CD4-positive, alpha-beta T cell treated with Interleukin-17A for 4 hours (primary cell): ENCODE results near the gene FRS3.
"Not testable (repeated sequence)": the region's sequence is repeated elsewhere in the genome, so short reads cannot be mapped to it uniquely, and the experiment has no call there.

Source experiments
- DNase-seq: peaks from one replicate; pipeline ENCODE4 v3.0.0-alpha.2; 2020; ENCODE audit warnings: mixed read lengths

FRS3 gene

DNA sequence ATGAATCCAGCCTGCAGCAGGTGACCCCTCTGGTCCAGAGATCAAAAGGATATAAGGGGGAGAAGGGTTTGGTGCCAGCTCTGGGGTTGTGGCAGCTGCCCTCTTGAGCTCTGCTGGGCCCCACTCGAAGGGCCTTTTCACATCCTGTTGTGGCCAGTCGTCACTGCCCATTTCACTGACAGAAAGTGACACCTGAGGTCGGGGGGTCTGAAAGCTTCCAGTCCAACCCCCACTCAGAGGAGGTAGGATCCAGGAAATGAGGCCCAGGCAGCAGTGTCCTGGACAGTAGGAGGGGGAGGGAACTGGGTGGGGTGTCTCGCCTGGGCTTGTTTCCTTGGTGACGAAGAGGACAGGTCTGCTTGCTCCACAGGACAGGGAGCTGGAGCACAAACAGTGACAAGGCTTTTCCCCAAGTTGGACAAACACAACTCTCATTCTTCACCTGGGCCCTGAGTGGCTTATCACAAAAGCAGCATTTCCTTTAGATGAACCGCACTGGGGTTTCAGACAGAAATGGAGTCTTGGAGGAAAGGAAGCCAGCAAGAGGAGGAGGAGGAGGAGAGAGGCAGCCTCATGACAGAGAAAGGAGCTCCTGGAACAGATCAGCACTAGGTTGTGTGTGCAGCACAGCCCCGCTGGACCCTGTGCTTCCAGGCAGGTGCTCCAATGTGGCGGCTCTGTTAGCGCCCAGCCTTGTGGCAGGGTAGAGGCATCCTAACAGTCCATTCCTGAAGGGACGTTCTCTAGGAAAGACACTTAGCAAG lies 11.0 kb downstream of the FRS3 start:
- DNase-seq, result no peak

DNA sequence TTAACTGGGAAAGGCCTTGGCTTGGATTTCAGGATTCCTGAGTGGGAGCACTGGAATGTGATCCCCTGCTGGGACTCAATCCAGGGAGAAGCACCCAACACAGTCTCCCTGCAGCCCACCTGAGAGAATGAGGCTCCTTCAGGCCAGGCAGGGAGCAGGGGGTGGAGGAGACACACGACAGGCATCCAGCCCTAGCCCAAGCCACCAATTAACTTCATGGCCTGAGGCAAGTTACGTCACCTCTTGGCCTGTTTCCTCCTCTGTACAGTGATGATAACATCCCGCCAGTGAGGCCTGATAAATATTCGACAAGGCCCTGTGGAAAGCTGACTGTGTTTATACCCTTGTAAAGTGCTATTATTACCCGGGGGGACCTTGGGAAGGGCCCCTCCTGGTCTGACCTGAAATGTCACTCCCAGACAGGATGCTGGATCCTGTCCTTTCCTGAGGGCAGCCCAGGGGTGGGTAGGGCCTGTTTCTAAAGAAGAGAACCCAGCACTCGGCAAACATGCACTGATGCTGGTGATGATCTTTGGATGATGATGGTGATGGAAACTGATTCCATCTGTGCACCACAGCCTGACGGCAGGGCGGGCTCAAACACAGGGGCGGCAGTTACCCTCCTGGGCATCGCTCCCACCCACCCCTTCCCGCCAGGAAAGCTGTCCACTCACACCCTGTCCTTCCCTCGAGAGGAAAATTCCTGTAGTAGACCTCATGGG lies 12.4 kb downstream of the FRS3 start:
- DNase-seq, result no peak

DNA sequence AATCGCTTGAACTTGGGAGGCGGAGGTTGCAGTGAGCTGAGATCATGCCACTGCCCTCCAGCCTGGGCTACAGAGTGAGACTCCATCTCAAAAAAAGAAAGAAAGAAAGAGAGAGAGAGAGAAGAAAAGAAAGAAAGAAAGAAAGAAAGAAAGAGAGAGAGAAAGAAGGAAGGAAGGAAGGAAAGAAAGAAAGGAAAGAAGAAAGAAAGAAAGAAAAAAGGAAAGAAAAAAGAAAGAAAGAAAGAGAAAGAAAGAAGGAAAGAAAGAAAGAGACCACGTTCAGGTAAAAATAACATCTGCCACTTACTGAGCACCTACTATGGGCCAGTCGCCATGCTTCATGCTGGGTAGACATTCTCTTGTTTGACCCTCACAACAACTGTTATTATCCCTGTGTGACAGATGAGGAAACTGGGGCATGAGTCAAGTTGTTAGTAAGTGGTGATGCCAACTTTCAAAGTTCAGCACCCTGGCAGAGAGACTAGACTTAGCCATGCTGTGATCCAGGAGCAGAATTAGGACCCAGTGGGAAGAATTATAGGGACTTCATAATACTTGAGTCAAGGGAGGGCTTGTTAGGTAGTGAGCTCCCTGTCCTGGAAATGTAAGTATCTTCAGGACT lies 13.5 kb downstream of the FRS3 start:
- not testable (repeated sequence) for DNase-seq

DNA sequence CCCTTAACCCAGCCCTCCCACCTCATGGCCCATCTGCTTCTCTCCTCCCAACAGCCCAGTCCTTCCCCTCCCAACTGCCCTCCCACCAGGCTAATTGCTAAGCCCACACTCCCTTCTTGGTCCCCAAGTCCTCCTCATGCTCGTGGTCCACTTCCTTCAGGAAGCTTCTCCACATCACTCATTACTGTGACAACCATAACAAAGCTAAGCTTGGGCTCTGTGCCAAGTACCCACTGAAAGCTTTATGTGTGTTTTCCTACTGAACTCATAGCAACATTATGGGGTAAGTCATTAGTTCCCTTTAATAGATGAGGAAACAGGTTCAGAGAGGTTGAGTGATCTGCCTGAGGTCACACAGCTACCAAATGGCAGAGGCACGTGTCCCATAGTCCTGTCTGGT lies 16.2 kb downstream of the FRS3 start:
- no peak for DNase-seq

DNA sequence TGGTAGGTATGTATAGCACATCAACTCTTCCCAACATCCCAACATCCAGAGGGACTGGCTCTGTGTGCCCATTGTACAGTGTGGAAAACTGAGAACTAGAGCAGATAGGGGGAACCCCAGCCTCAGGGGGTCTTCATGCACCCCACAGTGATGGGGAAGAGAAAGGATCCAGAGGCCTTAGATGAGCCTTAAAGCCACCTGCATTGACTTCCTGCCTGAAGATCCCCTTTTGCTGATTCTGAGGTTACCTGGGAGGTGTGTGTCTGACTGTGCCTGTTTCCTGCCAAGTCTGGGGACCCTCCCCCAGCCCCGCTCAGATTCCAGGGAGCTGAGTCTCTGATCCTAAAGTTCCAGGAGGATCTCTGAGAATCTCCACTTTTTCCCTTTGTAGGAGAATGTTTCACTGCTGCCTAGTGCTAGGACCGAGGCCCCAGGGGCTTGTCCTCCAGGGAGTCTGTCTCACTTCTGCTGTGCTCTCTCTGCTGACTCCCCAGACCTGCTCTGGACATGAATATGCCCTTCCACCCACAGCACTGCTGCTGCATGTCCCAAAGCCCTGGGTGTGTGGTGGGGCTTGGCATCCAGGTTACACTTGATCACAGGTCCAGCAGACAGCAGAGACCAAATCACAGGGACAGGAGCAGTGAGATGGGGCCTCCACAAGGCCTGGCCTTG lies 19.7 kb downstream of the FRS3 start:
- no peak for DNase-seq

DNA sequence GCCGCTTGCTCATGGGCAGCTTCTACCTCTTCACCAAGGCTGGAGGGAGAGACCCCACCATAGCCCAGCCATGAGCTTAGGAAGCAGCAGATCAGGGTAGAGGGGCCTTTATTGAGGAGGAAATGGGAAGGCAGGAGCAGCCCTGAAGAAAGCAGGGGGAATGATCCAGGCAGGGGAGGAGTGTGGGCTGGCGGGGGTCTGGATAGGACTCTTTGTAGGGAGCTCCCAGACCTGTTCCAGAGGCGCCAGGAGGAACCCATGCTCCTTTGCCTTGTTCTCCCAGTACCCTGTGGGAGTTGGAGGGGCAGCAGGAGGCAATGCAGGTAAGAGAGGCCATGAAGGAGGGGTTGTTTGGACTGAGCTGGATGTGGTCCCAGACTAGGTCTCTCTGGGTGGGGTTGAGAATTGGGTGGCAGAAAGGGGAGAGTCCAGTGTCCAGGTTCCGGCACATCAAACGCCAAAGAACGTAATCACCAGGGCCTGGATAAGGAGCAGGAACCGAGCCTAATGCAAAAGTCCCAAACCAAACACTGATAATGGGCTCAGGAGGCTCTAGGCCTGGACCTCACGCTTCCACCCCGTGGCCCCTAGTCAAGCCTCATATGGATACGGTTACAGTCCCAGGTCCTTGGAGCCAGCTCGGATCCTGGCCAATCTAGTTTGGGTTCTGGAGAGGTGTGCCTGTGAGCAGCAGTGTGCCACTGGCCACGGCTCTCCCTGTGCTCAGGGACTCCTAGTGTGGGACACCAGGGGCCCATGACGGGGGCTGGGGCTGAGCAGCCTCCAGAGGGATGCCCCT lies 20.4 kb downstream of the FRS3 start:
- DNase-seq, result no peak

DNA sequence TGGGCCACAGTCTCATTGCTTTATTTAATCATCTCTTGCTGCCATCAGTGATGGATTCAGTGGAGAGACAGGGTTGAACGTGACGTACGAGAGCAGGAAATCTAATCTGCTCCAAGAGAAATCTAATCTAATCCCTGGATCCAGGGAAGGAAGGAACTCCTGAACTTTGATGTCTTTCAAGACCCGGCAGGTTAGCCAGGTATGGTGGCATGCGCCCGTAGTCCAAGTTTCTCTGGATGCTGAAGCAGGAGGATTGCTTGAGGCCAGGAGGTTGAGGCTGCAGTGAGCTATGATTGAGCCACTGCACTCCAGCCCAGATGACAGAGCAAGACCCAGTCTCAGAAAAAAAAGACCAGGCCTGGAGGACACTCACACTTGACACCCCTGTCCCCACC lies 21.1 kb downstream of the FRS3 start:
- no peak for DNase-seq

DNA sequence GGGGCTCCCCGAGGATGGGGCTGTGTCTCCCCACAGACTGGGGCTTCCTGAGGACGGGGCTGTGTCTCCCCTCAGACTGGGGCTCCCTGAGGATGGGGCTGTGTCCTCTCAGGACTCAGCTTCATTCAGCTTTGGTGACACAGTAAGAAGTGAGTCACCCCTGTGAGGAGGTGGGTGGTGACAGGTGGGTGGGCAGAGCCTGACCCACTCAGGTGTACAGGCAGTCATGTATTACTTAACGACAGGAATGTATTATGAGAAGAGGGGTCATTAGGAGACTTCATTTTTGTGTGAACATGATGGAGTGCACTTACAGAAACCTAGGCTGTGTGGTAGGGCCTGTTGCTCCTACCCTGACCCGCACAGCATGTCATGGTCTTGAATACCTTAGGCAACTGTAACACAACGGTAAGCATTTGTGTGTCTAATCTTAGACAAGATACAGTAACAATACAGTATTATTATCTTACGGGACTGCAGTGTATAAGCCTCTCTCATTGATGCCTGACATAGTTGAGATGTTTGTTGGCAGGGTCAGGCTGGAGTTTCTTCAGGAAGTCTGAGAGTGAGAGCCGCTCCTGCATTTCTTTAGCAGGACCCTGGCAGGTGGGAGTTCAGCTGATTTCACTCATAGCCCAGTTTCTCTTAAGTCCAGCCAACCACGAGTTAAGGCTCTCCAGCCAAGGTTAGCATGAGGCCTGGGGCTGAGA lies 21.6 kb downstream of the FRS3 start:
- no peak for DNase-seq

DNA sequence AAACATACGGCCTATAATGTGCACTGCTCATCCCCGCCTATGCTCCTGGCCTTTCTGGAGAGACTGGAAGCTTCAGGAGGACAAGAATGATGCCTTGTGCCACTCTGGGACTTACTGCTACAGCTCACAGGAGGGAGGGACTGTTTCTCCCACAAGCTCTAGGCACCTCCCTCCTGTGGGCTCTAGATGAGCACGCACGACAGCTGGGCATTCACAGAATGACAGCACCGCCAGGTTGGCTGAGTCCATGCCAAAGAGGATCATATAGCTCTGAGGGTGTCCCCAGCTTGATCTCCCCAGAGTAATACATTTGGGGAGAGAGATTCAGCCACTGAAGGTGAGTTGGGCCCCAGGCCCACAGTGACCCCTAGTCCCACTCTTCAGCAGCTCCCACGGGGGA lies 22.4 kb downstream of the FRS3 start:
- DNase-seq, result no peak

DNA sequence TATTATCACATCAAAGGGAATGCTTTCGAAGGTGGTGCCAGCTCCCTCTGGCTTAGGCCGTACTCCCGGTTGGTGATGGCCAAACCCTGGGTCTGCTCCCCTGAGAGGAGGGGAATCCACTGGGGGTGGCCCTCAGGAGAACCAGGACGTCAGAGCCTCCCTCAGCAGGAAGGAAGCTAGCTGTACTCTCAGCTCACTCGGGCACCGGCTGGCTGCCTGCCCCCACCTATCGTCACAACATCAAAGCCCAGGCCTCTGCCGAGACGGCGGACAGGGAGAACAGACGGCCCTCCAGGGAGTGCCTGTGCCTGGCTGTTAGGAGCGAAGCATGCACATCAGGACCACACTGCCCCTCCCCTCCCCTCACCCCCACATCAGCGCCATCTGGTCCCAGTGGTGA lies 23.3 kb downstream of the FRS3 start:
- no peak for DNase-seq

DNA sequence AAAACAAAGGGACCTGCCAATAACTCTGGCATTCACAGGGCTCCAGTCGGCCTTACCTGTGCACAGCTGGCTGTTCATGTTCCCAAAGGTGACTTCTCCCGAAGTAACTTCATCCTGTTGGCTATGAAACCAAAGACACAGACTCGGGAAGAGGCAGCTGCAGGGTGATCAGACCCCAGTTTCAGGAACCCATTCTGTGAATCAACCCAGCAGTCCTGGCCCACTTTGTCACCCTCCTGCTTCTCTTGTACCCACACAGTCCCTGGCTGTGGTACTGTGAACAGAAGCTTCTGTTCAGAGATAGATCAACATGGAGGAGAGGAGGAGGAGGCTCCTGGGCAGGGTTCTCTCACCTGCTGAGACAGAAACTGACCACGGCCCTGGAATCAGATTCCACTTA lies 23.8 kb downstream of the FRS3 start:
- DNase-seq, result no peak

DNA sequence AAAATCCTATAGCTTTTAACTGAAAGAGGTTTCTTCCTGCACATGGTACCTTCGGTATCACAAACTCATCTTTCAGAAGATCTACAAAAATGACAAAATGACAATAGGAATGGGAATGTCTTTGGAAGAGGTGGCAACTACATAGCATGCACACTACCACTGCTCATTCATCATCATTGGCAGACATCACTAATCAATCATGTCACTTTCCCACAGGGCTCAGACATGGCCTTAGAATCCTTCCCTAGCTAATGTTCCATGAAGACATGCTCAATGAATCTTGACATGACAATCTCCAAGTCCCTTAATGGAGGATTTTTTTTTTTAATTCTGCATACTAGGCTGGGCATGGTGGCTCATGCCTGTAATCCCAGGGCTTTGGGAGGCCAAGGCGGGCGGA lies 29.3 kb downstream of the FRS3 start:
- DNase-seq, result no peak

DNA sequence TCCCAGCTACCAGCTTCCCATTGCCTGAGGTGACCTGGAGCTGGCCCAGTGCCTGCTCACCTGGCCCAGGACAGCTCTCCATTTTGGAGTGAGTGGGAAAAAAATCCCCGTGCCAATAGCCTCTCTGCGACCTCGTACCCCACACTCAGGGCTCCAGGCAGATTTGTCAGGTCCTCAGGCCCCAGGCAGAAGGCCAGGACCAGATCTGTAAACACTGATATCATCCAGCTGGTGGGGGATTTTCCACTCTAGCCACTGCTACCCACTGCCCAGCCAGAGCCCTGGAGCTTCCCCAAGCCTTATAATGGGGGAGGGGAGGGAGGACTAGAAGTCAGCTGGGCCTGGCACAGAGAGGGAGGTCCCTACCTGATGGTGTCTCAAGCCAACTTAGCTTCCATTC lies 31.2 kb downstream of the FRS3 start:
- no peak for DNase-seq

DNA sequence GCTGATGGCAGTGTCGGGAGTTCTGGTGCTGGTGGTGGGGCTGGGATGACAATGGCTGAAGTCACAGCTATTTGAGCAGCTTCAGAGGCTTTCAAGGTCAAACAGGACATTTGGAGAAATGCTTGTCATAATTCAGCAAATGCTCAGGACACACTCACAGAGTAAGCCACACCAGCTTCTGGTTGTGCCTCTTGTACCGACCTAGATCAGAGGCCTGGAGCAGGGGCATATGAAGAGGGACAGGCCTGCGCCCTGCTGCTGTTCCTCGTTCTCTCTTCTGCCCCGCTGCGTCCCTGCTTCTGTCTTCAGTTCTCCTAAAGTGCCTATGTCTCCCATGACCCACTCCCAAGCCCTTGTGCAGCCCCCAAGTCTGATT lies 31.6 kb downstream of the FRS3 start:
- DNase-seq, result no peak

DNA sequence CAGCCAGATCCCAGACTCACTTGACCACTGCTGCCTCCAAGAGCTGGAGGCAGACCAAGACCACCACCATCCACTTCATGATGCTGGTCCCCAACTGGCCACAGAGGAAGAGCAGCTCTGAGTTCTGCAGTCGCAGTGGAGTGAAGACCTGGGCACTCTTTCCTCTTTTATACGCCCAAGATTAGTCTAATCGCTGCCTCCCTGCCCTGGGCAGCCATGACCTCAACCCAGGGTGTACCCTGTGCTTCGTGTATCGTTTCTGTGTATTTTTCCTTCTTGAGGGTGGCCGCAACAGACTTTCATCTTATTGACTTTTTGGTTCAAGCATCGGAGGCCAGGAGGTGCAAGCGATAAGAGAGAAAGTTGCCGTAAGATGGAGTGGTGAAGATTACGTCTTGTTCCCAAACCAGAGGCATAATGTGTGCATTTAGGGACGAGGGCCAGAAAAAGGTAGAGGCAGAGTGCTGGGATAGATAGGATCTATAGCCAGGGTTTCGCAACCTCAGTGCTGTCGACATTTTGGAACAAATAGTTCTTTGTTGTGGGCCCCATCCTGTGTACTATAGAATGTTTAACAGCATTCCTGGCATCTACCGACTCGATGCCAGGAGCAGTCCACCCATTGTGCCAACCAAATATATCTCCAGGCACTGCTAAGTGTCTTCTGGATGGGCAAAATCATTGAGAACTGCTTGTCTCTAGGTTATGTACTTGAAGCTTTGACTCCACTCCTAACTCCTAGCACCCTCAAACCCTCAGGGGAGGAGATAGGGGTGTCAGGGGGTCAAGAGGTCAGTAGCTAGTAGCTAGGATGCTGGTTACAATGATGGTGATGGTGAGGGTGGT lies 32.2 kb downstream of the FRS3 start, which contains the start of gene PGC:
Gene PGC (minus strand): TSS at position 142 of the 846 bp plus-strand sequence. CDS start 63 bp downstream, at position 79.
- no peak for DNase-seq

DNA sequence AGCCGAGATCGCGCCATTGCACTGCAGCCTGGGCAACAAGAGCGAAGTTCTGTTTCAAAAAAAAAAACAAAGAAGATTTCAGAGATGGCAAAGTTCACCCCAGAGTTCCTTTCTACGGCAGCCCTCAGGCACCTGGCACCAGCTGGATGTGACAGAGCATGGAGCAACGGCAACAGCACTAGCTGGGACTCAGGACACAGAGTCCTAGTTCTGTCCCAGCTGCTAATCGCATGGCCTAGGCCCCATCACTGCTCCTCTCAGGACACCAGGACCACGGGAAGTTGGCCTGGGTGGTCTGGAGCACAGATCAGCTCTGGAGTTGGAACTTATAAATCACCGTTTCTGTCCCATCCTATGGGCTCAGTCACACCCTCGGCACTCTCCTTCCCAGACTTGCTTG lies 33.6 kb downstream of the FRS3 start:
- no peak for DNase-seq

DNA sequence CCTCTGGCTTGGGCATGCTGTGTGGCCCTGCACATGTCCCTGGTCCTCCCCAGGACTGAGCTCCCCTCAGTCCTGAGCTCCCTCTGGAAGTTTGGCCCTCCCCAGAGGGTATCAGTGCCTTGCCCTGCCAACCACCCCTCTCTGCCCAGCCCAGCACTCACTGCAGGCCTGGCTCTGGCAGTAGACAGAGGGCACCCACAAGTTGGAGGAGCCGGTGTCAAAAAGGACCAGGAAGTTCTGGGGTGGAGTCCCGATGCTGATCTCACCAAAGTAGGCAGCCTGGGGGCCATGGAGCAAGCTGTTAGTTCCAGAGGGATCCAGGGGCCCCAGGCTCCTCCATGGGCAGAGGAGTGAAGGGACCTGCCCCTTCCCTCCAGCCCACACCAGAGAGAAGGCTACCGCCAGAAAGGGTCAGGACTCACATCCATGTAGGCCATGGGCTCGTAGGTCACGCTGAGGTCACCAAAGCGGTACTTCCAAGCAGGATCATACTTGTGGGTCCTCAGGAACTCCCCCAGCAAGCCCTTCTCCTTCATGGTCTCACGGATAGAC lies 35.4 kb downstream of the FRS3 start:
- DNase-seq, result no peak

DNA sequence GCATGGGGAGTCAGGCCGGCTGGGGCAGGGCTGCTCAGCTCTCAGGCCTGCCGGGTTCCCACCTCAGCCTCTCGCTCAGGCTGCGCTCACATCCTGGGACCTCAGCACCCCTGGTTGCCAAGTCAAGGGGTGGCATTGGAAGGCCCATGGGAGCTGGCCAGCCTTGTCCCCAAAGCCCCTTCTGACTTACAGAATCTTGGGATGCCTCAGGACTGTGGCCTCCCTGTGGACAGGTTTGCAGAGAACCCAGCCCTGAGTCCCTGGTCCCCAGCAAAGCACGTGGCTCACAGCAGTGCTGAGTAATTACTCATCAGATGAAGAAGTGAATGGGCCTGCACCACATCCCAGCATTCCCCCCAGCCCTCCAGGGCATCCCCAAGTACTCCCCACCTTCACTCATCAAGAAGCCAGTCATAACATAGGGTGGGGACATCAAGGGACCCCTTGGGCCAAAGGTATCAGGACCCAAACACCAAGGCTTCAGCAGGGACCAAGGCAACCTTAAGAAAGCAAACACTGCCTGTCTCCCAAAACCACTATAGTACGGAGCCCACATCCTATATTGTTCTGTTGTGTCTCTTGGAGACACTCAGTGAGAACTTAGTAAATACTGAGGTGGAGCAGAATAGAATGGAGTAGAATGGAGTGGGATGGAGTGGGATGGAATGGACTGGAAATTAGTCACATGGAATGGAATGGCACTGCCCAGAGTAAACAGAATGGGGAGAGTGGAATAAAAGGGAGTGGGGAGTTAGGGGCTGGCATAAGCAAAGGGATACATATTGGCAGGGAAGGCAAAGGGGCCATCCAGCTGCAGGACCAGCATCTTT lies 36.1 kb downstream of the FRS3 start:
- no peak for DNase-seq

DNA sequence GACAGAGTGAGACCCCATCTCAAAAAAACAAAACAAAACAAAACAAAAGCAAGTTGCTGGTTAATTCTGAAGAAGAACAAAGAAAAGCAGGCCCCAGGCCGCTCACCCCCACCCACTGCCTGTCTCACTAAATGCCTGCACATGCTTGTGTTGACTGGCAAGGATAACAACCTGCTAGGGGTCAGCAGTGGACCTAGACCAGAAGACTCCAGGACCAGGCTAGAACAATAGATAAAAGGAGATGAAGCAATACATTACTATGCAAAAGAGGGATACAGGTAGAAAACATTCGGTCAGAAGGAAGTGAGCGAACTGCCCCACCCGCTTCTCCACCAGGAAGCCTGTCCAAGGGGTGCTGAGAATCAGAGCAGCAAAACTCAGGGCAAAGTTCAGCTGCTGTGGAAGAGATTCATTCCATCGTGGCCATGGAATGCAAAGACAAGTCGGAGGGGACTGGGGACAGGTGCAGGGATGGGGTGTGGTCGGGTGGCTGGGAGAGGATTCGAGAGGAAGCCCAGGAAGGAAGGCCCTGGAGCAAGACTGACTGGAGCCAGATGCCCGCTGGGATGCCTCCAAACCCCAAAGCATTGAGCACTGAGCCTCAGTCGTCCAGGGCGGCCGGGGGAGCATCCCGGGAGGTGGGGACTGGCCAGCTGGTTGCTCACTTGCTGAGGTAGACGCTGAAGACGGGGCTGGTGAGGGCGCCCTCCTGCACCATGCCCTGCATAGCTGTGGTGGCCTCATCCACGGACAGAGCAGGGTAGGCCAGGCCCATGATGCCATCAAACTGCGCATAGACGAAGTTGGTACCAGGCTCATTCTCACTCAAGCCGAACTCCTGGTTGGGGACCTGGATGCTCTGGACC lies 37.8 kb downstream of the FRS3 start:
- DNase-seq, result no peak
